OCI-LY7 (cell line): ENCODE data around the gene NPBWR2. TPM values are rescaled to one million over a fixed set of nuclear protein-coding genes. Genes with fewer than 3 reads are reported as not detected.

ENCODE experiments used
- BruUV-seq: library from RNA; stranded (reverse); fragments of 400-500 nt; replicated peaks from 2 replicates; lab custom pipeline; 2021; lab: Mats Ljungman, UMichigan
- CTCF ChIA-PET: fragments of 300-600 bp; sonication (Branson Sonifier 250); formaldehyde crosslinking; loops from one replicate; lab custom pipeline; 2022; ENCODE audit warnings: antibody characterized with exemption; ENCODE audit not compliant: unreplicated experiment; lab: Charles Lee
- POLR2A ChIA-PET: fragments of 300-600 bp; sonication (Branson Sonifier 250); formaldehyde crosslinking; loops from one replicate; lab custom pipeline; 2022; ENCODE audit warnings: antibody characterized with exemption; lab: Charles Lee
- DNase-seq: peaks from one replicate; pipeline ENCODE4 v3.0.0-alpha.2; 2015; ENCODE audit warnings: low spot score
- H2AFZ ChIP-seq: fragments of 200-600 bp; sonication (generic), shearing (Covaris generic); 2 replicates; pipeline ENCODE4 v1.6.1; 2014; ENCODE audit warnings: mild to moderate bottlenecking, antibody characterized with exemption, low read length, moderate library complexity
- H3K27ac ChIP-seq: fragments of 200-600 bp; sonication (generic); 2 replicates; pipeline ENCODE4 v1.5.1; 2014; ENCODE audit warnings: mixed run types, low read depth, mild to moderate bottlenecking, moderate library complexity, low read length, inconsistent platforms; ENCODE audit not compliant: poor library complexity, severe bottlenecking
- H3K36me3 ChIP-seq: fragments of 200-600 bp; sonication (generic); 2 replicates; pipeline ENCODE4 v1.6.1; 2014; ENCODE audit warnings: mild to moderate bottlenecking, antibody characterized with exemption, low read length, moderate library complexity, mixed read lengths; ENCODE audit not compliant: insufficient read depth
- H3K4me1 ChIP-seq: fragments of 200-600 bp; sonication (generic); 2 replicates; pipeline ENCODE4 v1.5.1; 2014; ENCODE audit warnings: mild to moderate bottlenecking, low read length; ENCODE audit not compliant: insufficient read depth, poor library complexity, severe bottlenecking
- H3K4me2 ChIP-seq: fragments of 200-600 bp; sonication (generic); 2 replicates; pipeline ENCODE4 v1.6.1; 2014; ENCODE audit warnings: mild to moderate bottlenecking, low read length
- H3K4me3 ChIP-seq: fragments of 200-600 bp; sonication (generic); 2 replicates; pipeline ENCODE4 v1.5.1; 2014; ENCODE audit warnings: mild to moderate bottlenecking, low read depth, low read length; ENCODE audit not compliant: poor library complexity, severe bottlenecking
- H3K79me2 ChIP-seq: fragments of 200-600 bp; sonication (generic); 2 replicates; pipeline ENCODE4 v1.6.1; 2016; ENCODE audit warnings: low read depth, mild to moderate bottlenecking, low read length, moderate library complexity, mixed read lengths; ENCODE audit not compliant: insufficient read depth
- H3K9me2 ChIP-seq: fragments of 200-600 bp; sonication (generic); 2 replicates; pipeline ENCODE4 v1.6.1; 2016; ENCODE audit warnings: mild to moderate bottlenecking, low read length, mixed read lengths; ENCODE audit not compliant: insufficient read depth
- H3K9me3 ChIP-seq: fragments of 200-600 bp; sonication (generic); 2 replicates; pipeline ENCODE4 v1.6.1; 2014; ENCODE audit warnings: mild to moderate bottlenecking, mixed run types, low read length, mixed read lengths
- H4K20me1 ChIP-seq: fragments of 200-600 bp; sonication (generic); 2 replicates; pipeline ENCODE4 v1.6.1; 2014; ENCODE audit warnings: mild to moderate bottlenecking, antibody characterized with exemption, low read length, moderate library complexity, mixed read lengths; ENCODE audit not compliant: insufficient read depth
- EZH2phosphoT487 ChIP-seq: fragments of 200-600 bp; sonication (generic); IDR thresholded peaks from 2 replicates; pipeline ENCODE4 v1.6.1; 2018; ENCODE audit warnings: low read depth, borderline replicate concordance, mild to moderate bottlenecking, mixed run types, antibody characterized with exemption, low read length, moderate library complexity, mixed read lengths
- intact Hi-C: fragments of 100-400 bp; cut with micrococcal nuclease; formaldehyde crosslinking; loops from one replicate; pipeline ENCODE4 v1.10.0; 2022; ENCODE audit not compliant: unreplicated experiment
- total RNA-seq, 2 experiments: library from RNA; depleted of rRNA in 1 of 2; stranded (reverse); fragments of >200 nt in 1 of 2; shearing (Covaris generic) in 1 of 2; gene quantifications; 2 replicates each; pipeline ENCODE4 v1.2.3, GENCODE V29; 2014 to 2022
- TF ChIP-seq, protein P1 (sequence below): fragments of 200-600 bp; sonication (generic); conservative IDR thresholded peaks from 2 replicates; pipeline ENCODE4 v1.5.1; 2014; ENCODE audit warnings: mild to moderate bottlenecking, antibody characterized with exemption, low read length, moderate library complexity, mixed read lengths

The NPBWR2 gene
- total RNA-seq, 2 experiments from 2014 or later, result not detected

DNA sequence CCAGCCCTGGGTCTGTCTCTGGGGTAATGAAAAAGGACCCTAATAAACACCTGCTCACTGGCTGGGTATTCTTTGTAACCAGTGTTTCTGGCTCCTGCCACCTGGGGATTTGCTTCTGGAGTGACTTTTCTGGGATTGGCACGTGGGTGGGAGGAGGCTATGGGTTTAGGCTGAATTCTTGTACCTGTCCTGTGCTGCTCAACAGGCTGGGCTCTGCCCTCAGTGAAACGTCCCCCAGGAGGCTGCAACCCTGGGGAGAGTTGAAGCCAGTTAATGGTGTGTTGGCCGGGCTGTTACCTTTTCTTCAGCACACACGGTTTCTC lies 6.8 kb downstream of the NPBWR2 start:
- H3K4me3 ChIP-seq, result peak overlapping the region; percentile 29
- CTCF ChIA-PET, result interaction anchor here (1.5 kb wide), 1 partner anchor 21 kb away, joined by 7 read pairs; the partner anchor contains the start of gene OPRL1
- POLR2A ChIA-PET, result no interaction called here
- H3K9me3 ChIP-seq, result no peaks in the 10 kb centered on the region
- H2AFZ ChIP-seq, result peak overlapping the region; percentile 73; the same call in 1 of the 2 replicates
- intact Hi-C loops, result loop anchor here (2.0 kb wide), 1 partner anchor 22 kb away; the partner anchor contains the start of gene RGS19
- H3K9me2 ChIP-seq, result no peaks in the 10 kb centered on the region
- DNase-seq, result no peak
- no peaks in the 10 kb centered on the region for H4K20me1 ChIP-seq
- no peak for TF ChIP-seq EZH2phosphoT487
- peak overlapping the region; percentile 60 for H3K27ac ChIP-seq
- H3K36me3 ChIP-seq, result no peaks in the 10 kb centered on the region
- H3K4me2 ChIP-seq, result peak overlapping the region; percentile 62
- no peaks in the 10 kb centered on the region for H3K79me2 ChIP-seq
- peaks cover 36% of the 10 kb centered on the region for H3K4me1 ChIP-seq
- no TSS peak for BruUV-seq

DNA sequence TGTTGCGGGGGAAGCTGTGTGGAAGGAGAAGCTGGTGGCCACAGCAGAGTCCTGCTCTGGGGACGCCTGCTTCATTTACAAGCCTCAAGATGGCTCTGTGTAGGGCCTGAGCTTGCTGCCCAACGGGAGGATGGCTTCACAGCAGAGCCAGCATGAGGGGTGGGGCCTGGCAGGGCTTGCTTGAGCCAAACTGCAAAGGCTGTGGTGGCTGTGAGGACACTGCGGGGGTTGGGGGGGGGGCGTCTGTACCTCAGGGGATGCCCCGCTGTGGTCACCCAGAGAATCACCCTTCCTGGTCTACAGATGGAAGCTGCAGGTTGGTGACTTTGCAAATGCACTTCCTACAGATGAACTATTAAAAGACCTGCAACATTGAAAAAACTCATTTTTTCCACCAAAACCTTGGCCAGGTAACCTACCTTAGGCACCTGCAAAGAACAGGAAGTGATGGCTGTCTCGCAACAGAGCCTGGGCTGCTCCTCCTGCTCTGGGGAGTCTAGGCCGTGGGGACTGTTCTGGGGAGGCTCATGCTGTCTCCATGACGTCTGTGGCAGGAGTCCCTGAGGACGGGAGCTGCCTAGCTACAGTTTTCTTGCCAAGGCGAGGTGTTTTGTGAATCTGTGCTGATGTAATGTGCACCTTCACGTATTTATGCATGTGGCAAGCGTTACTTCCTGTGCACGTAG lies 7.3 kb downstream of the NPBWR2 start:
- intact Hi-C loops, result loop anchor here (2.0 kb wide), 1 partner anchor 21 kb away; the partner anchor contains the start of gene RGS19
- Histone ChIP-seq H3K9me3 (no peaks in the 10 kb centered on the region), H3K4me2 (peak overlapping the region; percentile 62), H3K4me3 (peak overlapping the region; percentile 29), H4K20me1 (no peaks in the 10 kb centered on the region), H2AFZ (peak overlapping the region; percentile 73; the same call in 1 of the 2 replicates), H3K9me2 (no peaks in the 10 kb centered on the region), H3K4me1 (peaks cover 36% of the 10 kb centered on the region), H3K36me3 (no peaks in the 10 kb centered on the region), H3K79me2 (no peaks in the 10 kb centered on the region), H3K27ac (peak overlapping the region; percentile 60)
- CTCF ChIA-PET, result interaction anchor here (0.8 to 1.5 kb wide), 3 partner anchors 10 to 120 kb away, joined by 3 to 7 read pairs (median 3); partner anchors contain the start of gene OPRL1
- TF ChIP-seq, protein P1, sequence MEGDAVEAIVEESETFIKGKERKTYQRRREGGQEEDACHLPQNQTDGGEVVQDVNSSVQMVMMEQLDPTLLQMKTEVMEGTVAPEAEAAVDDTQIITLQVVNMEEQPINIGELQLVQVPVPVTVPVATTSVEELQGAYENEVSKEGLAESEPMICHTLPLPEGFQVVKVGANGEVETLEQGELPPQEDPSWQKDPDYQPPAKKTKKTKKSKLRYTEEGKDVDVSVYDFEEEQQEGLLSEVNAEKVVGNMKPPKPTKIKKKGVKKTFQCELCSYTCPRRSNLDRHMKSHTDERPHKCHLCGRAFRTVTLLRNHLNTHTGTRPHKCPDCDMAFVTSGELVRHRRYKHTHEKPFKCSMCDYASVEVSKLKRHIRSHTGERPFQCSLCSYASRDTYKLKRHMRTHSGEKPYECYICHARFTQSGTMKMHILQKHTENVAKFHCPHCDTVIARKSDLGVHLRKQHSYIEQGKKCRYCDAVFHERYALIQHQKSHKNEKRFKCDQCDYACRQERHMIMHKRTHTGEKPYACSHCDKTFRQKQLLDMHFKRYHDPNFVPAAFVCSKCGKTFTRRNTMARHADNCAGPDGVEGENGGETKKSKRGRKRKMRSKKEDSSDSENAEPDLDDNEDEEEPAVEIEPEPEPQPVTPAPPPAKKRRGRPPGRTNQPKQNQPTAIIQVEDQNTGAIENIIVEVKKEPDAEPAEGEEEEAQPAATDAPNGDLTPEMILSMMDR, result peak; percentile 27; the same call in 1 of the 2 replicates
- no peak for TF ChIP-seq EZH2phosphoT487
- peak; percentile 77 for DNase-seq
- POLR2A ChIA-PET, result interaction anchor here (0.7 to 1.0 kb wide), 2 partner anchors 21 to 27 kb away, joined by 5 read pairs; partner anchors contain the start of genes OPRL1 and RGS19
- BruUV-seq, result no TSS peak

DNA sequence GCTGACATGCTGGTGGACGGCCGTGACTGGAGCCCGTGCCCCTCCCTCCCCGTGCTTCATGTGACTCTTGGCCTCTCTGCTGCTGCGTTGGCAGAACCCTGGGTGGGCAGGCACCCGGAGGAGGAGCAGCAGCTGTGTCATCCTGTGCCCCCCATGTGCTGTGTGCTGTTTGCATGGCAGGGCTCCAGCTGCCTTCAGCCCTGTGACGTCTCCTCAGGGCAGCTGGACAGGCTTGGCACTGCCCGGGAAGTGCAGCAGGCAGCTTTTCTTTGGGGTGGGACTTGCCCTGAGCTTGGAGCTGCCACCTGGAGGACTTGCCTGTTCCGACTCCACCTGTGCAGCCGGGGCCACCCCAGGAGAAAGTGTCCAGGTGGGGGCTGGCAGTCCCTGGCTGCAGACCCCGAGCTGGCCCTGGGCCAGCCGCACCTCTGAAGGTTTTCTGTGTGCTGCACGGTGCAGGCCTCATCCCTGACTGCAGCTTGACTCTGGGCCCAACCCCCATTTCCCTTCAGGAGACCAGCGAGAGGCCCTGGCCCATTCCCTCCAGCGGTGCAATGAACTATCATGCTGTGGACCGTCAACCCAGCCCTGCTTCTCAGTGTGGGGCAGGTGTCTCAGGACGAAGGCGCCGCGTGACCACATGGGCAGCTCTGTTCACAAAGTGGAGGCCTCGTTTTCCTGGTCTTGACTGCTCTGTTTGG lies 8.1 kb downstream of the NPBWR2 start:
- ChIA-PET CTCF (interaction anchor here (0.8 to 1.5 kb wide), 3 partner anchors 9 to 119 kb away, joined by 3 to 7 read pairs (median 3); partner anchors contain the start of gene OPRL1), POLR2A (interaction anchor here (0.7 to 1.0 kb wide), 2 partner anchors 20 to 28 kb away, joined by 5 read pairs; partner anchors contain the start of genes OPRL1 and RGS19)
- BruUV-seq, result no TSS peak
- no peaks in the 10 kb centered on the region for H4K20me1 ChIP-seq
- no peaks in the 10 kb centered on the region for H3K9me3 ChIP-seq
- H3K79me2 ChIP-seq, result no peaks in the 10 kb centered on the region
- H3K4me2 ChIP-seq, result peak overlapping the region; percentile 62
- no peaks in the 10 kb centered on the region for H3K9me2 ChIP-seq
- no peaks in the 10 kb centered on the region for H3K36me3 ChIP-seq
- H3K4me1 ChIP-seq, result peaks cover 36% of the 10 kb centered on the region
- H2AFZ ChIP-seq, result no peak overlapping the region
- TF ChIP-seq, protein P1, result no peak
- TF ChIP-seq EZH2phosphoT487, result no peak
- DNase-seq, result no peak
- peak overlapping the region; percentile 60 for H3K27ac ChIP-seq
- no peak overlapping the region for H3K4me3 ChIP-seq
- intact Hi-C loops, result no loop called here
